Endothelial cell of umbilical vein (primary cell): ENCODE data around the gene CRELD1. TPM values are rescaled to one million over a fixed set of nuclear protein-coding genes. Genes with fewer than 3 reads are reported as not detected.

ENCODE experiments used
- BruUV-seq: library from RNA; stranded (reverse); fragments of 400-500 nt; replicated peaks from 2 replicates; lab custom pipeline; 2021; lab: Mats Ljungman, UMichigan
- CTCF ChIA-PET: fragments of 300-600, 350-600 bp; sonication (Branson Sonifier 250); formaldehyde crosslinking; loops from one replicate; lab custom pipeline; 2021; ENCODE audit warnings: antibody characterized with exemption, inconsistent platforms; lab: Charles Lee
- POLR2A ChIA-PET: fragments of 300-600, 350-600 bp; sonication (Branson Sonifier 250); formaldehyde crosslinking; loops from one replicate; lab custom pipeline; 2021; ENCODE audit warnings: antibody characterized with exemption, inconsistent platforms; lab: Charles Lee
- DNase-seq: peaks from one replicate; pipeline ENCODE4 v3.0.0-alpha.2; 2011; ENCODE audit warnings: low read depth, low spot score
- FAIRE-seq: peaks from 2 replicates; lab custom pipeline; 2011; peaks lifted over from hg19 to GRCh38; lab: Jason Lieb, UNC
- H2AFZ ChIP-seq: 2 replicates; pipeline ENCODE4 v1.6.0; 2012; ENCODE audit warnings: low read depth, low read length, control low read depth, inconsistent platforms
- H3K27ac ChIP-seq: 2 replicates; pipeline ENCODE4 v1.5.1; 2011; ENCODE audit warnings: low read depth, mild to moderate bottlenecking, control low read depth, low read length, moderate library complexity; ENCODE audit not compliant: insufficient read depth
- H3K27me3 ChIP-seq, 2 experiments: 2 replicates each; pipeline versions ENCODE4 v1.6.0 to v1.6.1; 2011; ENCODE audit warnings: low read length in 2 of 2, mixed read lengths in 1 of 2; ENCODE audit not compliant: control insufficient read depth in 2 of 2, insufficient read depth in 2 of 2
- H3K36me3 ChIP-seq, 2 experiments: 2 replicates in 1 of 2; 3 replicates in 1 of 2; pipeline ENCODE4 v1.5.1; 2011; ENCODE audit warnings: low read length in 2 of 2, mild to moderate bottlenecking in 1 of 2, moderate library complexity in 1 of 2; ENCODE audit not compliant: control insufficient read depth in 2 of 2, insufficient read depth in 2 of 2; ENCODE audit errors: extremely low read depth in 1 of 2
- H3K4me1 ChIP-seq: 3 replicates; pipeline ENCODE4 v1.5.1; 2011; ENCODE audit warnings: mild to moderate bottlenecking, low read length; ENCODE audit not compliant: control insufficient read depth, insufficient read depth; ENCODE audit errors: extremely low read depth
- H3K4me2 ChIP-seq: 2 replicates; pipeline ENCODE4 v1.6.1; 2011; ENCODE audit warnings: low read length, control low read depth, mixed read lengths; ENCODE audit not compliant: insufficient read depth
- H3K4me3 ChIP-seq, 3 experiments: fragments of 200-600 bp in 1 of 3; sonication (generic), shearing (Covaris generic) in 1 of 3; replicated peaks in 1 of 3; 2 replicates each; pipeline ENCODE4 v1.5.1; 2011 to 2016; ENCODE audit warnings: control low read depth in 3 of 3, low read length in 3 of 3, mild to moderate bottlenecking in 2 of 3, inconsistent platforms in 1 of 3, low read depth in 1 of 3, moderate library complexity in 1 of 3; ENCODE audit not compliant: insufficient read depth in 1 of 3
- H3K79me2 ChIP-seq: 2 replicates; pipeline ENCODE4 v1.6.0; 2012; ENCODE audit warnings: low read length, inconsistent platforms; ENCODE audit not compliant: control insufficient read depth, insufficient read depth
- H3K9ac ChIP-seq: replicated peaks from 2 replicates; pipeline ENCODE3; 2011; ENCODE audit warnings: low read length, control low read depth; ENCODE audit not compliant: insufficient read depth; ENCODE audit errors: extremely low read depth
- H3K9me1 ChIP-seq: replicated peaks from 3 replicates; pipeline ENCODE4 v1.6.0; 2011; ENCODE audit warnings: mild to moderate bottlenecking, low read length; ENCODE audit not compliant: control insufficient read depth, insufficient read depth; ENCODE audit errors: extremely low read depth
- H3K9me3 ChIP-seq: replicated peaks from 2 replicates; pipeline ENCODE4 v1.5.1; 2012; ENCODE audit warnings: low read length, inconsistent platforms; ENCODE audit not compliant: control insufficient read depth, insufficient read depth
- H4K20me1 ChIP-seq: replicated peaks from 2 replicates; pipeline ENCODE3; 2011; ENCODE audit warnings: mild to moderate bottlenecking, low read length; ENCODE audit not compliant: control insufficient read depth, insufficient read depth; ENCODE audit errors: extremely low read depth
- CTCF ChIP-seq, 2 donors: IDR thresholded peaks; 1 replicate in 1 of 2; 2 replicates in 1 of 2; pipeline ENCODE4 v1.5.1; 2011; ENCODE audit warnings: low read length in 2 of 2, mild to moderate bottlenecking in 2 of 2, moderate library complexity in 2 of 2, control low read depth in 1 of 2, inconsistent platforms in 1 of 2, low read depth in 1 of 2; ENCODE audit not compliant: insufficient read depth in 1 of 2; ENCODE audit errors: extremely low read depth in 1 of 2
- EZH2 ChIP-seq: IDR thresholded peaks from 2 replicates; pipeline ENCODE4 v1.6.1; 2012; ENCODE audit warnings: borderline replicate concordance, low read depth, mild to moderate bottlenecking, moderate library complexity, low read length, inconsistent platforms; ENCODE audit not compliant: severe bottlenecking
- FOS ChIP-seq: IDR thresholded peaks from 2 replicates; pipeline ENCODE4 v1.6.1; 2011; ENCODE audit warnings: mild to moderate bottlenecking, low read length, moderate library complexity, borderline replicate concordance; ENCODE audit not compliant: insufficient read depth
- GATA2 ChIP-seq: IDR thresholded peaks from 2 replicates; pipeline ENCODE4 v1.7.0; 2011; ENCODE audit warnings: low read depth, mild to moderate bottlenecking, moderate library complexity, mixed read lengths, low read length; ENCODE audit not compliant: insufficient read length, insufficient read depth
- JUN ChIP-seq: IDR thresholded peaks from 2 replicates; pipeline ENCODE4 v1.6.1; 2011; ENCODE audit warnings: borderline replicate concordance, low read depth; ENCODE audit not compliant: insufficient read length, insufficient read depth
- MAX ChIP-seq: IDR thresholded peaks from 2 replicates; pipeline ENCODE4 v1.6.1; 2011; ENCODE audit not compliant: insufficient read depth, insufficient read length
- MYC ChIP-seq: IDR thresholded peaks from one replicate; pipeline ENCODE4 v1.6.1; 2011; ENCODE audit warnings: mild to moderate bottlenecking, low read depth, low read length
- POLR2A ChIP-seq: IDR thresholded peaks from 2 replicates; pipeline ENCODE4 v1.6.1; 2012; ENCODE audit warnings: low read depth, mild to moderate bottlenecking, control low read depth, low read length
- POLR2AphosphoS5 ChIP-seq: IDR thresholded peaks from 2 replicates; pipeline ENCODE4 v1.6.1; 2012; ENCODE audit warnings: low read depth, mild to moderate bottlenecking, control low read depth, low read length, moderate library complexity; ENCODE audit not compliant: insufficient read depth
- dilution Hi-C: fragments of 300-500 bp; cut with MboI; formaldehyde crosslinking; loops from one replicate; pipeline ENCODE4 v1.15.0; 2019; ENCODE audit warnings: low sequenced_read_pairs; ENCODE audit not compliant: extremely low pct_ligation_motif_present
- intact Hi-C: fragments of 100-400 bp; cut with micrococcal nuclease; formaldehyde crosslinking; loops from one replicate; pipeline ENCODE4 v1.10.0; 2022
- polyA plus RNA-seq, 4 experiments: library from polyadenylated mRNA; depleted of rRNA in 3 of 4; stranded (reverse) in 3 of 4; unstranded in 1 of 4; fragments of >200 nt; gene quantifications; 2 replicates each; pipeline versions ENCODE4 v1.2.1 to v1.2.3, GENCODE V29; 2011 to 2012; ENCODE audit warnings: missing spikeins in 1 of 4
- total RNA-seq: library from RNA; stranded (reverse); gene quantifications from 2 replicates; pipeline ENCODE4 v1.2.3, GENCODE V29; 2021

CRELD1 gene
- total and polyA plus RNA-seq, 2 donors (not counting 3 experiments of a cell fraction or from before 2014, with no cell fraction given) = 21.6 to 43.9 TPM

- Histone ChIP-seq H3K9me3 (no peaks in the 10 kb centered on the region), H3K9me1 (no peaks in the 10 kb centered on the region), H3K27ac (peak overlapping the region; percentile 54), H3K4me2 (peak overlapping the region; percentile 27), H3K27me3 (no peaks in the 10 kb centered on the region), H4K20me1 (no peaks in the 10 kb centered on the region), H2AFZ (peak overlapping the region; percentile 31), H3K9ac (peak overlapping the region; percentile 76), H3K79me2 (peaks cover 40% of the 10 kb centered on the region), H3K36me3 (no peaks in the 10 kb centered on the region), H3K4me3 (peak overlapping the region; percentile 45 to 71 (median 65)), H3K4me1 (peaks cover 17% of the 10 kb centered on the region)
- BruUV-seq = TSS peak; percentile 55
- CTCF ChIA-PET = interaction anchor here (0.6 to 1.2 kb wide), 4 partner anchors 9 to 207 kb away, joined by 3 to 7 read pairs (median 4); no protein-coding TSS in a partner anchor
- FAIRE-seq (no peak), DNase-seq (no peak)
- POLR2A ChIA-PET = interaction anchor here (0.7 to 2.1 kb wide), 3 partner anchors 9 to 40 kb away, joined by 4 to 7 read pairs (median 5); partner anchors contain the start of gene FANCD2
- dilution Hi-C loops = no loop called here
- TF ChIP-seq GATA2 (no peak), POLR2AphosphoS5 (no peak), POLR2A (no peak), MAX (no peak), EZH2 (no peak), MYC (no peak), CTCF (IDR thresholded peaks at IDR 0.05; ENCODE audit: extremely low read depth in 1 of 2, insufficient read depth in 1 of 2, low read depth in 1 of 2, low read length in 2 of 2) (no peak), JUN (no peak), FOS (no peak)
- intact Hi-C loops = loop anchor here (2.0 to 10.0 kb wide), 3 partner anchors 39 to 335 kb away; partner anchors contain the start of genes BRK1 and SEC13
Measured at GRCh38 chr3:9986230-9986725, 52.6 kb downstream of the CRELD1 start.
